GM21717 (cell line): ENCODE measurements around the gene ZNF91.
A peak's percentile ranks its signal among the peaks of the same experiment; 100 is the strongest.
"Not testable (repeated sequence)": the region's sequence is repeated elsewhere in the genome, so short reads cannot be mapped to it uniquely, and the experiment has no call there.

Experiments used
- ATAC-seq: cut with Tn5 transposase; IDR thresholded peaks from one replicate; pipeline ENCODE4 v1.9.1; 2021; ENCODE audit warnings: mild to moderate bottlenecking, moderate library complexity; ENCODE audit not compliant: unreplicated experiment

The ZNF91 gene

DNA sequence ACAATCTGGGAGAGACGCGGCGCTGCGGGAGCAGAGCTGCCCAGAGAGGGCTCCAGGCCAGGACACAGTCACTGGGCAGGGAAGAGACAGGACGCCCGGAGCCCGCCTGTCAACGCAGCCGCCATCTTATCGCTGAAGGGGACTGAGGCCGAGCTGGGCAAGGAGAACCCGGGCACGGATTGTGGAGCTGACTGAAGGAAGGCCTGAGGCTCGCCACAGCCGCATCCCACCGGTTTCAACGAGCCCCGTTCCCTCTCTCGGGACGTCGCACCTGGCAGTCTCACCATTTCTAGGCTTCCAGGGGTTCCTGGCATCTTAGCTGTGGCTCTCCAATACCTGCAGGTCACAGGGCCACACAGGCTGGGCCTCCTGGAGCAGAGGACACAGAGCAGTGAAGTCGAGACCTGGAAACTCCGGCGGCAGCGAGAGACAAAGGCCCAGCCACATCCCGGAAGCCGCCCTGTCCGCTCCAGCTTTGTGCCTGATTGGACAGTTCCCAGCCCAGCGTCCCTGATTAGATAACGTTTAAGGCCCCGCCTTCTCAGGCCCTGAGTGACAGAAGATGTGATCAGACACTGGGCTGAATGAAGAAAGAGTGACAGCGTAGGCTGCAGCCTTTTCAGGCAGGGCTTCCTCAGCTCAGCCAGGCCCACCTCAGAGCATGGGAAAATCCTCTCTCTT lies at the start of gene ZNF91:
Gene ZNF91 (minus strand): TSS at position 431 of the 681 bp plus-strand sequence. CDS start 117 bp downstream, at position 314.
- peak; percentile 94 for ATAC-seq

DNA sequence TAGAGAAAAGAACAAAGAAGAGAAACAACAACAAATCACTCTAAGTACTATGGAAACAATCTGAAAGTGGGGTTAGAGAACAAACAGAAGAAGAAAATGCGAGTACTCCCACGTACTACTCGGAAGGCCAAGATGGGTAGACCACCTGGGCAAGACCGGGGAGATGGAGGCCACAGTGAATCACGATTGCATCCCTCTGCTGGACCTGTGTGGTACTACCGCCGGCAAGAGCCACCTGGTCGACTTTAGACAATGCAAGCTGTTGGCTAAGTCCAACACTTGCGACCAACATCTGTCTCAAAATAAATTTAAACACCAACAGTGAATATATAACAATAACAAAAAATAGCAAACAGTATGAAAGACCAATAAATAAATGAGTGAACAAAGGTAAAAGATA lies 45.5 kb upstream of the ZNF91 start:
- ATAC-seq = no peak

DNA sequence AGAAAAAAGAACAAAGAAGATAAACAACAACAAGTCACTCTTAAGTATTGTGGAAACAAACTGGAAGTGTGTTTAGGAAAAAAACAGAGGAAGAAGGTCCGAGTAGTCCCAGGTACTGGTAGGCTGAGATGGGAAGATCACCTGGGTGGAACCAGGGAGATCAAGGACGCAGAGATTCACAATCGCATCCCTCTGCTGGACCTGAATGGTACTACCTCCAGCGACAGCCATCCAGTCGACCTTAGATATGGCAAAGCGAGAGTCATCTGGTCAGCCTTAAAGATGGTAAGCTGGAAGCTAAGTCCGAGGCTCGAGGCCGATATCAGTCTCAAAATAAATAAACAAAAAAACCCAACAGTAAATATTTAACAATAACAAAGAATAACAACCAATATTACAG lies 44.9 kb upstream of the ZNF91 start:
- no peak for ATAC-seq

- no peak for ATAC-seq
Observed at GRCh38 chr19:23439623-23440022, 44.4 kb upstream of the ZNF91 start.

DNA sequence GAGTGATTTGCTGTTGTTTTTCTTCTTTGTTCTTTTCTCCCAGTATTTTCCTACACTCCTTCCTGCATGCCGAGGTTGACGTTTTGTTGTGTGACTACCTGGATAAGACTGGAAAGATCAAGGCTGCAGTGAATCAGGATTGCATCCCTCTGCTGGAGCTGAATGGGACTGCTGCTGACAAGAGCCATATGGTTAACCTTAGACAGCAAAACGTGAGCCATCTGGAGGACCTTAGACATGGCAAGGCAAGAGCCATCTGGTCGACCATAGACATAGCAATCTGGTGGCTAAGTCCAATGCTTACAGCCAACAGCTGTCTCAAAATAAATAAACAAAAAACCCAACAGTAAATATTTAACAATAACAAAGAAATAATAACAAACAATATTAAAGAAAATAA lies 42.6 kb upstream of the ZNF91 start:
- no peak for ATAC-seq

DNA sequence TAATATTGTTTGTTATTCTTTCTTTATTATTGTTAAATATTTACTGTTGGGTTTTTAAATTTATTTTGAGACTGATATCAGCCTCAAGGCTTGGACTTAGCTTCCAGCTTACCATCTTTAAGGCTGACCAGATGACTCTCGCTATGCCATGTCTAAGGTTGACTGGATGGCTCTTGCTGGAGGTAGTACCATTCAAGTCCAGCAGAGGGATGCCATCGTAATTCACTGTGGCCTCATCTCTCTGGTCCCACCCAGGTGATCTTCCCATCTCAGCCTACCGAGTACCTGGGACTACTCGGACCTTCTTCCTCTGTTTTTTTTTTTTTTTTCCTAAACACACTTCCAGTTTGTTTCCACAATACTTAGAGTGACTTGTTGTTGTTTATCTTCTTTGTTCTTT lies 41.7 kb upstream of the ZNF91 start:
- ATAC-seq = no peak

DNA sequence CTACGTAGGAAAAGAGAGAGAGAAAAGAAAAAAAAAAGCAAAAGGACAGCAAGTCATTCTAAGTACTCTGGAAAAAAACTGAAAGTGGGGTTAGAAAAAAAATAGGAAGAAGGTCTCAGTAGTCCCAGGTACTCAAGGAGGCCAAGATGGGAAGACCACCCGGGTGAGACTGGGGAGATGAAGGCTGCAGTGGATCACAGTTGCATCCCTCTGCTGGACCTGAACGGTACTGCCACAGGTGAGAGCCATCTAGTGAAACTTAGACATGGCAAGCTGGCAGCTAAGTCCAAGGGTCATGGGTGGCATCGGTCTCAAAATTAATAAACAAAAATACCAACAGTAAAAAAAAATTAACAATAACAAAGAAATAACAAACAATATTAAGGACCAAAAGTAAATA lies 41.0 kb upstream of the ZNF91 start:
- no peak for ATAC-seq

GRCh38 chr19:23420824-23421223 lies 25.6 kb upstream of the ZNF91 start:
- no peak for ATAC-seq

GRCh38 chr19:23419261-23419660 lies 24.0 kb upstream of the ZNF91 start:
- not testable (repeated sequence) for ATAC-seq

- ATAC-seq = no peak
Observed at GRCh38 chr19:23415561-23416191, 20.4 kb upstream of the ZNF91 start.

DNA sequence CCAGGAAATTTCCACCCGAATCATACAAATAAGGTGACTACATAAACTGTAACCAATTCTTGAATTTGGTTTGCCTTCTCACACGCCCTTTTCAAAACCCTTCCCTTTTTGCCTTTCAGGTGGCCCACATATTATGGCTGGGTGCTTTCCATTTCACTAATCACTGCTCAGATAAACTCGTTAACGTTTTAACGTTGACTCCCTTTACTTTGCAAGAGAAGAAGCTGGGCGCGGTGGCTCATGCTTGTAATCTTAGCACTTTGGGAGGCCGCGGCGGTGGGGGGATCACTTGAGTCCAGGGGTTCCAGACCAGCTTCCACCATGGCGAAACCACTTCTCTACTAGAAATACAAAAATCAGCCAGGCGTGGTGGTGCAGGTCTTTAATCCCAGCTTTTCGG lies 19.8 kb upstream of the ZNF91 start:
- no peak for ATAC-seq

DNA sequence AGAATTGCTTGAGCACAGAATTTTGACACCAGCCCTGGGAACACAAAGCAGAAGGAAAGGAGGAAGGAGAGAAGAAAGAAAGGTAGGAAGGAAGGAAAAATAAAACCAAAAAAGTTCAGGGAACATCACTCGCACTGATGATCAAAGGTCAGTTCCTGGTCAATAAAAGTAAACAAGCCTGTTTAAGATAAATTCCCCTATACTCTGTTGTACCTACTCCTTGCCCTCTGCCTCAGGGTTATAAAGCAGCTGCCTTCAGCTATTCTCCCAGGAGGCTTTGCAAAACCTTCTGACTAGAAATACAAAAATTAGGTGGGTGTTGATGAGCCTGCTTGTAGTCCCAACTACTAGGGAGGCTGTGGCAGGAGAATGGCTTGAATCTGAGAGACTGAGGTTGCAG lies 14.9 kb upstream of the ZNF91 start:
- no peak for ATAC-seq

GRCh38 chr19:23409392-23410048 lies 14.2 kb upstream of the ZNF91 start:
- ATAC-seq = no peak

DNA sequence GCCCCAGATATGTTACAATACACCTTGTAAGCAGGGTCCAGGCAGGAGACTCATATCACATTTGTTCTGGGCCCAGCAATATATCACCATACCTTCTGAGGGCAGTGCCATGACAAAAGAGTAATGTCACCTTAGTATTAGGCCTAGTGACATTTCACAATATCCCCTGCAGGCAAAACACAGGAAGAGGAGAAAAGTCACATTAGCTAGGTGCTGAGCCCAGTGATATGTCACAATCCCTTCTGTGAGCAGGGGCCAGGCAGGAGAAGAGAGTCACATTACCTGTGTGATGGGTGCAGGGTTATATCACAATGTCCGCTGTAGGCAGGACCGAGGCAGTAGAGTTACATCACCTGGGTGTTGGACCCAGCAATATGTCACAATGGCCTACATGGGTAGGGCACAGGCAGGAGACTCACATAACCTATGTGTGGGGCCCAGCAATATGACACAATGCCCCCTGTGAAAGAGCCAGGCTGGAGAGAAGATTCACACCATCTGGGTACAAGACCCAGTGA lies 12.4 kb upstream of the ZNF91 start:
- no peak for ATAC-seq

GRCh38 chr19:23406721-23407120 lies 11.4 kb upstream of the ZNF91 start:
- no peak for ATAC-seq

DNA sequence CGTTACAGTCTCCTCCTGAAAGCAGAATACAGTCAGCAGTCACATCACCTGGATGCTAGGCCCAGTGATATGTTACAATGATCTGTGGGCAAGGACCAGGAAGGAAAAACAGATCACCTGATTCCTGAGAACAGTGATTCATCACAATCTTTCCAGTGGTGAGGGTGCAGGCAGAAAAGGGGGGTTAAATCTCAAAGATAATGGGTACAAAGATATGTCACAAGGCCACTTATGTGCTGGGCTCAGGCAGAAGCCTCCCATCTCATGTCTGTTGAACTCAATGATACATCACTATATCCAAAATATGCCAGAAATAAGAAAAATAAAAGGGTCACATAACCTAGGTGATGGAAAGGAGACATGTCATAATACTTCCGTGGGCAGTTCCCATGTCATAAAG lies 10.8 kb upstream of the ZNF91 start:
- ATAC-seq = no peak

DNA sequence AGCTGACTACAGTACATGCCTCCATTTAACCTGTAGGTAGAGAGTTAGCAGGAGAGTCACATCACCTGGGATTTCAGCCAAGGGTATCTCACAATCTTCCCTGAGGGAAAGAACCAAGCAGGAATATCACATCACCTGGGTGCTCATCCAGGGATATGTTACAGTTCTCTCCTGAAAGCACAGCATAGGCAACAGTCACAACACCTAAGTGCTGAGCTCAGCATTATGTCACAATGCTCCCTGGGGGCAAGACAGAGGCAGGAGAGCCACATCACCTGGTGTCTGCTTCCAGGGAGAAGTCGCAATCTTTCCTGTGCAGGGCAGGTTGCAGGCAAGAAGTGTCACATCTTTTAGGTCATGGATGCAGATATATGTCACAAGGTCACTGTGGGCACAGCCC lies 9.4 kb upstream of the ZNF91 start:
- ATAC-seq = no peak

GRCh38 chr19:23403581-23404324 lies 8.5 kb upstream of the ZNF91 start:
- no peak for ATAC-seq

GRCh38 chr19:23403052-23403451 lies 7.8 kb upstream of the ZNF91 start:
- no peak for ATAC-seq

DNA sequence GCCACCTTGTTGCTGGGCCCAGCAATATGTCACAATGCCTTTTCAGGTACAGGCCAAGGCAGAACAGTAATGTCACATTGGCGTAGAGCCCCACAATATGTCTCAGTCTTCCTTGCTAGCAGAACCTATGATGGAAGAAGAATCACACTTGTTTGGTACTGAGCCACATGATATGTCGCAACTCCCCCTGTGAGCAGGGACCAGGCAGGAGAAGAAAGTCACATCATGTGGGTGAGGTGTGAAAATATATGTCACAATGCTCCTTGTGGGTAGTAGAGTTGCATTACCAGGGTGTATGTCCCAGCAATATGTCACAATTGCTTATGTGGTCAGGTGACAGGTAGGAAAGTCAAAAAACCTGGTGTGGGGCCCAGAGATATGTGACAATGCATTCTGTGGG lies 7.1 kb upstream of the ZNF91 start:
- no peak for ATAC-seq

GRCh38 chr19:23401086-23401610 lies 5.9 kb upstream of the ZNF91 start:
- ATAC-seq = no peak
